NCI-H1417 (cell line): Measurements from ENCODE around the gene CHAC2.

ENCODE experiments used
- DNase-seq, 3 experiments: peaks; one replicate each; lab custom pipeline; 2025; lab: John Stamatoyannopoulos, UW

CHAC2 gene

DNA sequence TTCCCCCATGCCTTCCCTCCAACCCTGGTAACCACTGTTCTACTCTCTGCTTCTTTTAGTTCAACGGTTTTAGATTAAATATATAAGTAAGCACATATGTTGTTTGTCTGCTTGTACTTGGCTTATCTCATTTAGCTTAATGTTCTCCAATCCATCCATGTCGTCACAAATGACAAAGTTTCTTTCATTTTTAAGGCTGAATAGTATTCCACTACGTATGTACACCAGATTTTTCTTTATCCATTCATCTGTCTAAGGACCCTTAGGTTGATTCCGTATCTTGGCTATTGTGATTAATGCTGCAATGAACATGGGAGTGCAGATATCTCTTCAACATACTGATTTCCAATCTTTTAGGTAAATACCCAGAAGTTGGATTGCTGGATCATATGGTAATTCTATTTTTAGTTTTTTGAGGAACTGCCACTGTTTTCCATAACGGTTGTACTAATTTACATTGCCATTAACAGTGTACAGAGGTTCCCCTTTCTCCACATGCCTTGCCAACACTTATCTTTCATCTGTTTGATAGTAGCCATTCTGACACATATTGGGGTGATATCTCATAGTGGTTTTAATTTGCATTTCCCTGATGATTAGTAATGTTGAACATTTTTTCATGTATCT is 11.0 kb downstream of the CHAC2 start:
- DNase-seq, result no peak

DNA sequence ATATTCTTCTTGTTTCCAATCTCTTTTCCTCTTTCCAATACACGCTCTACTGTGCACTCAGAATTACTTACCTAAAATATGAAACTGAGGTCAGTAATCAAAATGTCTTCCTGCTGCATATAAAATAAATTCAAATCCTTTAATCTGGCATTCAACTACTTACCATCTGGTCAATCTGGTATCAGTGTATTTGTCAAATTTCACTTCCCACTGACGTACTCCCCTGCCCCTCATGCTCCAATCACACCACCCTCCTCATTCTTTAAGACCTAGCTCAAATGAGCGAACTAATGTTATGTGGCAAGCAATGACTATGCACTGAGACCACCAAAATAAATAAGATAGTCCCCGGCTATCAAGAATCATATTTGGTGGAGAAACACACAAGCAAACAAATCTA is 12.5 kb downstream of the CHAC2 start:
- DNase-seq, result no peak

DNA sequence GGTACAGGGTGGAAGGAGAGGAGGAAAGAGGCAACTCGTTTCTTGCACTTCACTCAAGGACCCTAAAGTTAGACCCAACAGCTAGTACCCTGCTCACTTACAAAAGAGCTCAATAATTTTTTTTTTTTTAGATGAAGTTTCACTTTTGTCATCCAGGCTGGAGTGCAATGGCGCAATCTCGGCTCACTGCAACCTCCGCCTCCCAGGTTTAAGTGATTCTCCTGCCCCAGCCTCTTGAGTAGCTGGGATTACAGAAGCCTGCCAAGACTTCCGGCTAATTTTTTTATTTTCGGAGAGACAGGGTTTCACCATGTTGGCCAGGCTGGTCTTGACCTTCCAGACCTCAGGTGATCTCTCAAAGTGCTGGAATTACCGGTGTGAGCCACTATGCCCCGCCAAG is 15.1 kb downstream of the CHAC2 start:
- no peak for DNase-seq

- no peak for DNase-seq
These were observed 16.8 kb downstream of the CHAC2 start for GRCh38 chr2:53784436-53784835.

- DNase-seq, result no peak
These were observed 17.8 kb downstream of the CHAC2 start for GRCh38 chr2:53785366-53785765.

DNA sequence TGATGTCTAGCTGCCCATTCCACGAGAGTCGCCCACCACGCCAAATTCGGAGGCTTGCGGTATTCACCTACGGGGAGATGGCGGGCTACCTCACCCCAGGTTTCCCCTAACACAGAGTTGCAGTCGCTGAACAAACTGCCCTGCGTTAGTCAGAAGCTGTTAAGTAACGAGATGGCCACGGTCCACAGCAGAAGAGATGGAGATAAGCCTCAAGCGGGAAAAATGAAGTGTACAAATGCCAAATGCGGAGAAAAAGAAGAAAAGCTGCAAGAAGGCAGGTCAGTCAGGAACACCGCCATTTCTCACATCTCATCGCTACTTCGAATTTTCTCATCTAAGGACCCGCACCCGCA is 18.7 kb downstream of the CHAC2 start:
- peak in 2 of 3 experiments; percentile 60 to 86 for DNase-seq

DNA sequence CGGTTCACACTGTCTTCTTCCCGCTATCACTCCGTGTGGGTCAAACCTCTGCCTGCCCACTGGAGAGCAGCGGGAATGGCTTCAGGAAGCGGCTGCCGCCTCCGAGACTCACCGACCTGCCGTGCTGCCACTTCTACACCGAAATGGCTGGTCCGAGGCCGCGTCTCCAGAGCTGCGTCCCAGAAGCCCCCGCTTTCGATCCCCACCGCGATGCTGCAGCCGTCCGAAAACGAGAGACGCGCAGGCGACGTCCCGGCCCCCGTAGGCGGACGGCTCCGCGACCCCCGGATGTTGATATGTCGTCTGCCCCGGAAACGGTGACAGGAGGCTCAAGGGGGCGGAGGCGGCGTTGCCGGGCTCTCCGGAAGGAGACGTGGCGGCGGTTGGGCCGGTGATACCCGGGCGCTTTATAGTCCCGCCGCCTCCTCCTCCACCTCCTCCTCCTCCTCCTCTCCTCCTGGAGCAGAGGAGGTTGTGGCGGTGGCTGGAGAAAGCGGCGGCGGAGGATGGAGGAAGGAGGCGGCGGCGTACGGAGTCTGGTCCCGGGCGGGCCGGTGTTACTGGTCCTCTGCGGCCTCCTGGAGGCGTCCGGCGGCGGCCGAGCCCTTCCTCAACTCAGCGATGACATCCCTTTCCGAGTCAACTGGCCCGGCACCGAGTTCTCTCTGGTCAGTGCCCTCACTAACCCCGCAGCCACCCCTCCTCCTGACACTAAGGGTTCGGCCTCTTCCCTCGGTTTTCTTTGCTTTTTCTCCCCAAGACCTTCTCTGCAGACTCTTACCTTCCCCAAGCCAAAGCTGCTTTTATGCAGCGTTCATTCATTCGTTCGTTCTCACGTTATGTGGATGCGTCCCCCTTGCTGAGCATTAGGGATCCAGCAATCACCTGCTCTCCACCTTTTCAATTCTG is 19.4 kb downstream of the CHAC2 start, which contains the start of the genes ASB3 and ERLEC1:
Gene ASB3, minus strand, starts transcription at position 249 of the 909 bp plus-strand sequence. CDS start 21,381 bp downstream, outside the sequence.
Gene ERLEC1, plus strand, starts transcription at position 340 of the 909 bp plus-strand sequence. Its CDS starts 167 bp downstream, at position 507.
- peak; percentile 90 to 95 (median 91) for DNase-seq

GRCh38 chr2:53787614-53788289 is 20.1 kb downstream of the CHAC2 start:
- DNase-seq, result peak in 2 of 3 experiments; percentile 8 to 65

- DNase-seq, result no peak
These were observed 25.7 kb downstream of the CHAC2 start for GRCh38 chr2:53793261-53793660.

DNA sequence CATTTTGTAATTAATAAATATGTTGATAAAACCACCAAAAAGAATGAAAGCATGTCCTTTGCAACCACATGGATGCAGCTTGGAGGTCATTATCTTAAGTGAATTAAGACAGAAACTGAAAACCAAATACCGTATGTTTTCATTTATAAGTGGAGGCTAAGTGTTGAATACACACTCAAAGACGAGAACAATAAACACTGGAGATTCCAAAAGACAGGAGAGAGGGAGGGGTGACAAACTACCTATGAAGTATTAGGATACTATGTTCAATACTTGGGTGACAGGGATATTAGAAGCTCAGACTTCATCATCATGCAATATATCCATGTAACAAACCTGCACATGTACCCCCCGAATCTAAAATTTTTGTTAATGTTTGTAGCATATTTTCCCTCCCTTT is 26.2 kb downstream of the CHAC2 start:
- DNase-seq, result no peak

GRCh38 chr2:53801547-53801946 is 33.9 kb downstream of the CHAC2 start:
- no peak for DNase-seq

DNA sequence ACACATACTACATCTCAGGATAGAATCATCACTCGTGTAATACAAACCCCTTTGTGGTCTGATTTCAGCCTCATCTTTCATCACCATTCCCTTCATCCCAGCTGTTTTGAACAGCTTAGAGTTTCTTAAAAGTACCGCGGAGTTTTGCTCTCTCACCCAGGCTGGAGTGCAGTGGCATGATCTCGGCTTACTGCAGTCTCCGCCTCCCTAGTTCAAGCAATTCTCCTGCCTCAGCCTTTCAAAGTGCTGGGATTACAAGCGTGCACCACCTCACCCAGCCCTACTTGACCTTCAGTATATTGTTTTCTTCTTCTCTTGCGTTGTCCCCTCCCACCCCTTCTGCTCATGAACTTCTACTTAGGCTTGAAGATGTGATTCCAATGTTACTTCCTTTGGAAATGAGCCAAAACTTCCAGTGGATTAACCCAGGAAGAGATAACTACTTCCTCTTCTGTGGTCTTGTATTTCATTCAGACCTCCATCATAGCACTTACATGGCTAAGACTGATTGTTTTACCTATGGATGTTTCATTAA is 35.1 kb downstream of the CHAC2 start:
- DNase-seq, result no peak

DNA sequence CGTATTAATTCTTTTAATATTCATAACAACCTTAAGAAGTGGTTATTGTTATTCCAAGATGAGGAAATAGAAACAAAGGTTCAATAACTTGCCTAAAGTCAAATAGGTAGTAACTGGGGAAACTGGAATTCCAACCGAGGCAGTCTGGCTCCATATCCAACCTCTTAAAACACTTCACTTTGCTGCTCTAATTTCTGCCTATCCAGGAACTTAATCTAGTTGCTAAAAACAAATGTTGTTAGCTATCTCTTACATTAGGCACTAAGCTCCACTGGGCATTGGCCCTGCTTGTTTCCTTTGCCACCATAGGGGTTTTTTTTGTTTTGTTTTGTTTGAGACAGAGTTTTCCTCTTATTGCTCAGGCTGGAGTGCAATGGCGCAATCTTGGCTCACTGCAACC is 44.0 kb downstream of the CHAC2 start:
- DNase-seq, result no peak

DNA sequence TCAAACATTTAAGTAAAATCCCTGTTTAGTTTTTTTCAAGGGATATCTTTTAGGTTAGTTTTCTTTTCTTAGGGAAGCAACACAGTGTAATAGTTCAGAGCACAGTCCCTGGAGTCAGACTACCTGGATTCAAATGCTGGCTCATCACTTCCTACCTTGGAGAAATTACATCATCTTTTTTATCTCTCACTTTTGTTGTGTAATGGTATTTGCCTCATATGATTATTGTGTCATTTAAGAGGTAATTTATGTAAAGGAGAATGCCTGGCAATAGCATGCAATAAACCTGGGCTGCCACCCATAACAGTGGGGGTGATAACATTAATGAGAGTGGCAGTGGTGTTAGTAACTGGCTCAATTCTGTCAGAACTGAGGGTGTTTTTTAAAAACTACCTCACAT is 45.5 kb downstream of the CHAC2 start:
- DNase-seq, result no peak

DNA sequence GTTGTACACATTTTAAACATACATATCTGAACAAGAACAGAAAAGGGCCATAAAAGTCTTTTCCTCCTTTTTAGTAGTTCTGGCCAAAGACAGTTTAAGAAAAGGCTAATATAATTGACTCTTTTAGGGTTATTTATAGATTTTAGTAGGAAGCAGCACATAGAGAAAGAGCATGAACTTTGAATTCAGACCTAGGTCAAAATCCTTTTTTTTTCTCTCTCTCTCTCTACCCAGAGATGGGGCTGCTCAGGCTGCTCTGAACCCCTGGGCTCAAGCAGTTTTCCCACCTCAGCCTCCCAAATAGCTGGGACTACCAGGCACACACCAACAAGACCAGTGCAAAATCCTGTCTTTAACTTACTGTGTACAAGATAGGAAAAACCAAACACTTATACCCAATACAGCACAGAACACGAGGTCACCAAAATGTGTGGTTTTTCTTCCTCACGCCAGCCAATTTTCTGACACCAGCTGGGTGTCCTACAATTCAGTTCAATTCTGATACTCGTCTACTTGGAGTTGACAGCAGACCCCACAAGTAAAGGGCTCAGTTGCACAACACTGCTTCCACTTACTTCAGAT is 51.3 kb downstream of the CHAC2 start:
- no peak for DNase-seq

GRCh38 chr2:53819634-53820033 is 52.0 kb downstream of the CHAC2 start:
- no peak for DNase-seq

GRCh38 chr2:53820048-53820447 is 52.4 kb downstream of the CHAC2 start:
- DNase-seq, result no peak

- no peak for DNase-seq
These were observed 53.1 kb downstream of the CHAC2 start for GRCh38 chr2:53820711-53821110.

DNA sequence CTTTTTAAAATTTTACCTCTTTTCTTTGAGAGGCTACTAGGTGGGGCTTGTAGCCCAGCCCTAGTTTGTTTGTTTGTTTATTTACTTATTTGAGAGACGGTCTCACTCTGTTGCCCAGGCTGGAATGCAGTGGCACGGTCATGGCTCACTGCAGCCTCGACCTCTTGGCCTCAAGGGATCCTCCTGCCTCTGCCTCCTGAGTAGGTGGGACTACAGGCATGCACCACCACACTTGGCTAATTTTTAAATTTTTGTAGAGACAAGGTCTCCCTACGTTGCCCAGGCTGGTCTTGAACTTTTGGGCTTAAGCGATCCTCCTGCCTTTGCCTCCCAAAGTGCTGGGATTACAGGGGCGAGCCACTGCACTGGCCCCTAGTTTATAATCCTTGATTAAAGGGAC is 54.2 kb downstream of the CHAC2 start:
- DNase-seq, result no peak

DNA sequence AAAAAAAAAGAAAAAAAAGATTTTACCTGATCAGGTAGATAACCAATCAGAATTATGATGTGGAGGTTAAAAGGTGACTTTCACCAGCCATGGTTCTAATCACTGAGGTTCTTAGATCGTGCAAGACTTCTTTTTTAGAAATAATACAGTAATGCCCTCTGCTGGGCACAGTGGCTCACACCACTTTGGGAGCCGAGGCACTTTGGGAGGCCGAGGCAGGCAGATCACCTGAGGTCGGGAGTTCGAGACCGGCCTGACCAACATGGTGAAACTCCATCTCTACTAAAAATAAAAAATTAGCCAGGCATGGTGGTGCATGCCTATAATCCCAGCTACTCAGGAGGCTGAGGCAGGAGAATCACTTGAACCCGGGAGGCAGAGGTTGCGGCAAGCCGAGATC is 56.0 kb downstream of the CHAC2 start:
- DNase-seq, result peak in 1 of 3 experiments; percentile 9
